ENCODE data around the gene CFAP410.

Gene CFAP410

GRCh38 chr21:44292812-44293195, 46.4 kb downstream of the CFAP410 start:
- no peaks in the 10 kb centered on the region for H3K9me3 ChIP-seq (ENCODE audit: insufficient read depth, low read depth, low read length)
- H3K36me3 ChIP-seq (ENCODE audit: insufficient read depth, low read length): no peaks in the 10 kb centered on the region
- no peaks in the 10 kb centered on the region for H3K27me3 ChIP-seq (ENCODE audit: insufficient read depth, low read length)
- 89% methylated on average over 15 of the region's 15 CpGs for WGBS
- H3K4me3 ChIP-seq (ENCODE audit: low read length): no peak overlapping the region
- no peaks in the 10 kb centered on the region for H3K4me1 ChIP-seq (ENCODE audit: insufficient read depth, low read length)
- H3K9ac ChIP-seq (ENCODE audit: low read depth, low read length): no peak overlapping the region
- no peak overlapping the region for H3K27ac ChIP-seq (ENCODE audit: low read depth, low read length)

GRCh38 chr21:44291936-44292811, 47.0 kb downstream of the CFAP410 start:
- Histone ChIP-seq H3K27me3 (ENCODE audit: insufficient read depth, low read length) (no peaks in the 10 kb centered on the region), H3K4me3 (ENCODE audit: low read length) (no peak overlapping the region), H3K4me1 (ENCODE audit: insufficient read depth, low read length) (no peaks in the 10 kb centered on the region), H3K9ac (ENCODE audit: low read depth, low read length) (no peak overlapping the region), H3K9me3 (ENCODE audit: insufficient read depth, low read depth, low read length) (no peaks in the 10 kb centered on the region), H3K27ac (ENCODE audit: low read depth, low read length) (no peak overlapping the region), H3K36me3 (ENCODE audit: insufficient read depth, low read length) (no peaks in the 10 kb centered on the region)
- 79% methylated on average over 25 of the region's 25 CpGs for WGBS

DNA sequence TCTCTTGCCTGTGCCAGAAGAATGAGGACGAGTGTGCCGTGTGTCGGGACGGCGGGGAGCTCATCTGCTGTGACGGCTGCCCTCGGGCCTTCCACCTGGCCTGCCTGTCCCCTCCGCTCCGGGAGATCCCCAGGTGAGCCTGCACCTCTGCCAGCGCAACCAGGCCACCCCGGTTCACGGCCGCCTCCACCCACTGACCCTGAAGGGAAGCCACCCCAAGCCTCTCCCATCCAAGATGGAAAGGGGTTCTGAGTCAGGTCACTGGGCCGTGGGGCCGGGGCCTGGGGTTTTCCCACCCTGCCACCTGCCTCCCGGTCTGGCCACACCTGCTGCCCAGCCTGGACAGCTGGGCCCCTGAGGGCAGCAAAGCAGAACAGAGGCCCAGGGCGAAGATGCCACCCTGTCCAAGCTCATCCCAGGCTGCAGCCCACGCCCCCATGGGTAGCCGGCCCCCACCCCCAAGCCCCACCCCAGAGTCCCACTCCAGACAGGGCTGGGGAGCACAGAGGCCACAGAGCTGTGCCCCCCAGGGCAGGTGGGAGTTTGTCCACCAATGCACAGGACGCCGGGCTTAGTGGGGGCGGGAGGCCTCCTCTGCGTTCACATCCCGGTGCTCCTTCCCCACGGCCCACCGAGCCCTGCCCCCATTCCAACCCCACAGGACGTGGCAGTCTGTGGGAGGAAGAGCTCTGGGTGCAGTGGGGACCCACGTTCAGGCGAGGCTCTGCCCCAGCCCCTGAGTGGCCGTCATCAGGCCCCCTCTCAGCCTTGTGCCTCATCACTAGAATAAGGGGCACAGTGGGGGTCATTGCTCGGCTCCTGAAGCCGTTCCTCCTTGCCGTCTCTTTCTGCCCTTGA, 47.9 kb downstream of the CFAP410 start:
- H3K9me3 ChIP-seq (ENCODE audit: insufficient read depth, low read depth, low read length): no peaks in the 10 kb centered on the region
- no peaks in the 10 kb centered on the region for H3K4me1 ChIP-seq (ENCODE audit: insufficient read depth, low read length)
- no peaks in the 10 kb centered on the region for H3K36me3 ChIP-seq (ENCODE audit: insufficient read depth, low read length)
- WGBS: 89% methylated on average over 33 of the region's 33 CpGs
- H3K27me3 ChIP-seq (ENCODE audit: insufficient read depth, low read length): peaks cover 6% of the 10 kb centered on the region
- no peak overlapping the region for H3K9ac ChIP-seq (ENCODE audit: low read depth, low read length)
- H3K27ac ChIP-seq (ENCODE audit: low read depth, low read length): no peak overlapping the region
- no peak overlapping the region for H3K4me3 ChIP-seq (ENCODE audit: low read length)

DNA sequence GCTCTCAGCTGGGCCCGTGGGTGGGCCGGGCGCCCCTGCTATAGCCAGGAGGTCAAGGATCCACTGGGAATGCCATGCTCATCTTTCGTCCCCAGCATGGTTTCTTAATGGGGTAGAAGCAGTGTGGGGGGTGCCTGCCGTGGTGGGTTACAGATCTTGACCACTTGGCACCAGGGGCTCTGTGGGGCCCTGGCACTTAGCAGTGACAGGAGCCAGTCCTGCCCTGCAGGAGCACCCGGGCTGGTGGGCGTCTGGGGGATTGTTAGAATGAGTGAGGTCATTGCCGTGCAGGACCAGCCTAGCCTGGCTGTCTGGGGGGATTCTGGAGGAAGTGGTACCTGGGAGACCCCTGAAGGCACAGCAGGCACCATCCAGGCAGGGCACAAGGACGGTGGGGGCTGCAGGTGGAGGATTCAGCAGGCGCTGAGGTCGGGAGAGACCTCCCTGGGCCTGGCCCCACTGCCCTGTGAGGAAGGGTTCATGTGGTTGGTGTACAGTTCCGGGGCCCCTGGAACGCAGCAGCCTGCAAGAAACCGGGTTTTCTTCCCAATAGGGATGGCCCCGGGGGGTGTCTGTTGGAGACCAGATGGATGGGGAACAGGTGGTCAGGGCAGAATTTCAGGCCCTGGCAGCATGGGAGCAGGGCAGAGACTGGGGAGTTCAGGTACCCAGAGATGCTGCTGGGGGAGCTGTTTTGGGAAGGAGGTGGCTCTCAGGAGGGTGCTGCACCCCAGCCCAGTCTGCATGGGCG, 48.7 kb downstream of the CFAP410 start:
- 91% methylated on average over 16 of the region's 16 CpGs for WGBS
- Histone ChIP-seq H3K27me3 (ENCODE audit: insufficient read depth, low read length) (peaks cover 13% of the 10 kb centered on the region), H3K36me3 (ENCODE audit: insufficient read depth, low read length) (no peaks in the 10 kb centered on the region), H3K9ac (ENCODE audit: low read depth, low read length) (no peak overlapping the region), H3K27ac (ENCODE audit: low read depth, low read length) (no peak overlapping the region), H3K4me3 (ENCODE audit: low read length) (no peak overlapping the region), H3K4me1 (ENCODE audit: insufficient read depth, low read length) (no peaks in the 10 kb centered on the region), H3K9me3 (ENCODE audit: insufficient read depth, low read depth, low read length) (no peaks in the 10 kb centered on the region)

GRCh38 chr21:44289381-44290010, 49.7 kb downstream of the CFAP410 start:
- Histone ChIP-seq H3K36me3 (ENCODE audit: insufficient read depth, low read length) (no peaks in the 10 kb centered on the region), H3K27ac (ENCODE audit: low read depth, low read length) (no peak overlapping the region), H3K4me1 (ENCODE audit: insufficient read depth, low read length) (peaks cover 4% of the 10 kb centered on the region; the same call in 1 of the 2 replicates), H3K9me3 (ENCODE audit: insufficient read depth, low read depth, low read length) (no peaks in the 10 kb centered on the region), H3K4me3 (ENCODE audit: low read length) (no peak overlapping the region), H3K9ac (ENCODE audit: low read depth, low read length) (no peak overlapping the region), H3K27me3 (ENCODE audit: insufficient read depth, low read length) (peaks cover 23% of the 10 kb centered on the region)
- WGBS: 87% methylated on average over 24 of the region's 24 CpGs

GRCh38 chr21:44288251-44289110, 50.7 kb downstream of the CFAP410 start:
- Histone ChIP-seq H3K27ac (ENCODE audit: low read depth, low read length) (no peak overlapping the region), H3K27me3 (ENCODE audit: insufficient read depth, low read length) (peaks cover 33% of the 10 kb centered on the region), H3K9me3 (ENCODE audit: insufficient read depth, low read depth, low read length) (no peaks in the 10 kb centered on the region), H3K4me3 (ENCODE audit: low read length) (no peak overlapping the region), H3K4me1 (ENCODE audit: insufficient read depth, low read length) (peaks cover 10% of the 10 kb centered on the region), H3K36me3 (ENCODE audit: insufficient read depth, low read length) (no peaks in the 10 kb centered on the region), H3K9ac (ENCODE audit: low read depth, low read length) (no peak overlapping the region)
- WGBS: 93% methylated on average over 23 of the region's 23 CpGs

DNA sequence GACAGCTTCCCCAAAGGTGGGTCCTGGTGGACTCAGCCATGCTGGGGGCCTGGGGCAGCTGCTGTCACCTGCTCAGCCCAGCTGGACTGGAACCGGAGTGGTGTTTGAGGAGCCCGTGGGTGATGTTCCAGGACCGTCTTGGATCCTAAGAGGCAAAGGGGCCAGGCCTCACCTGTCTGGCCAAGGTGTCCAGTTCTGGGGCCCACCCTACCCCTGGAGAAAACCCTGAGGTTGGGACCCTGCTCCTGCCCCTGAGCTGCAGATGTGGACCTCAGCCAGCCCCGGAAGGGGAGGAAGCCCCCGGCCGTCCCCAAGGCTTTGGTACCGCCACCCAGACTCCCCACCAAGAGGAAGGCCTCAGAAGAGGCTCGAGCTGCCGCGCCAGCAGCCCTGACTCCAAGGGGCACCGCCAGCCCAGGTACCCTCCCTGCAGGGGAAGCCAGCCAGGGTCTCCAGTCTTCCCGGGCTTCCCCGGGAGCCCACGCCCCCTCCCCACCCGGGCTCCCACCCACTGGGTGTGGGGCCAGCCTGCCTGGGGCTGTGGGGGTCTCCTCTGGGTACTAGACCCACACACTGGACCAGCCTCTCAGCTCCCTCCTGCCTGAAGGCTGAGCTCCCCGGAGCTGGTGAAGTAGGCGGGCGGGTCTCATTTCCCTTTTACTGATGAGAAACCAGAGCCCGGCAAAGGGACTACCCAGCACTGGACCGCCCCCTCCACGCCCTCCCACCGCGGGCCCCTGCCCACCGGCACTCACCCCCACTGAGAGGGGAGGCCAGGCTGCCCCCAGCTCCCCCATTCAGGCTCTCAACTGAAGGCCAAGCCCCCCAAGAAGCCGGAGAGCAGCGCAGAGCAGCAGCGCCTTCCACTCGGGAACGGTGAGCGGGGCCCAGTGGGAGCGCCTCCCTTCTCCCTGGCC, 52.2 kb downstream of the CFAP410 start:
- Histone ChIP-seq H3K9ac (ENCODE audit: low read depth, low read length) (no peak overlapping the region), H3K9me3 (ENCODE audit: insufficient read depth, low read depth, low read length) (no peaks in the 10 kb centered on the region), H3K27me3 (ENCODE audit: insufficient read depth, low read length) (peaks cover 36% of the 10 kb centered on the region), H3K4me3 (ENCODE audit: low read length) (no peak overlapping the region), H3K27ac (ENCODE audit: low read depth, low read length) (no peak overlapping the region), H3K36me3 (ENCODE audit: insufficient read depth, low read length) (no peaks in the 10 kb centered on the region), H3K4me1 (ENCODE audit: insufficient read depth, low read length) (peaks cover 16% of the 10 kb centered on the region)
- WGBS: 79% methylated on average over 31 of the region's 31 CpGs

DNA sequence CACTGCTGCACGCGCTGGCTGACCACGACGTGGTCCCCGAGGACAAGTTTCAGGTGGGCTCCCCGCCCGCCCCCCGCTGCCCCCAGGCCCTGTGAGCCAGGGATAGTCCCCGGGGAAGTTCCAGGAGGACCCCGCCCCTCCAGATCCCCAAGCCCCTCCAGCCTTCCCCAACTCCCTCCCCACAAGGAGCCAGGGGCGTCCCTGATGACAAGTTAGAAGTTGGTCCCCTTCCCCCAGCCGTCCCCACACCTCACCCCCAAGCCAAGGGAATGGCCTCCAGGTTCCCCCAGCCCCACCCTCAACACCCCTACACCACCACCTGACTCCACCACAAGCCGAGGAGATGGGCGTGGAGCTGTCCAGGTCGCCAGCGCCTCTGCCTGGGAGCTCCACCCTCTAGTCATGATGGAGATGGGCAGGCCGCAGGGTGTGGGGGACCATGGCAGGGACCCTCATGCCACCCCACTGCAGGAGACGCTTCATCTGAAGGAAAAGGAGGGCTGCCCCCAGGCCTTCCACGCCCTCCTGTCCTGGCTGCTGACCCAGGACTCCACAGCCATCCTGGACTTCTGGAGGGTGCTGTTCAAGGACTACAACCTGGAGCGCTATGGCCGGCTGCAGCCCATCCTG, 53.0 kb downstream of the CFAP410 start:
- 64% methylated on average over 21 of the region's 21 CpGs for WGBS
- no peaks in the 10 kb centered on the region for H3K9me3 ChIP-seq (ENCODE audit: insufficient read depth, low read depth, low read length)
- peak overlapping the region; percentile 54 for H3K4me3 ChIP-seq (ENCODE audit: low read length)
- H3K27ac ChIP-seq (ENCODE audit: low read depth, low read length): no peak overlapping the region
- H3K27me3 ChIP-seq (ENCODE audit: insufficient read depth, low read length): peaks cover 36% of the 10 kb centered on the region
- no peak overlapping the region for H3K9ac ChIP-seq (ENCODE audit: low read depth, low read length)
- H3K36me3 ChIP-seq (ENCODE audit: insufficient read depth, low read length): no peaks in the 10 kb centered on the region
- peaks cover 16% of the 10 kb centered on the region for H3K4me1 ChIP-seq (ENCODE audit: insufficient read depth, low read length)

Measured in HUES64 (cell line).